H9 (cell line): Measurements from ENCODE around the gene JAKMIP3. TPM values are rescaled to one million over a fixed set of nuclear protein-coding genes. Genes with fewer than 3 reads are reported as not detected.

Source experiments
- DNase-seq: peaks from one replicate; pipeline ENCODE4 v3.0.0-alpha.2; 2017
- H2AFZ ChIP-seq: one replicate; pipeline ENCODE4 v1.6.1; 2013; ENCODE audit warnings: mild to moderate bottlenecking, low read length, control low read depth, moderate library complexity
- H2AK5ac ChIP-seq: 2 replicates; pipeline ENCODE4 v1.6.1; 2013; ENCODE audit warnings: low read length, control low read depth, mixed read lengths; ENCODE audit not compliant: insufficient read length
- H2BK120ac ChIP-seq: one replicate; pipeline ENCODE4 v1.6.1; 2013; ENCODE audit warnings: low read depth, mild to moderate bottlenecking, low read length, control low read depth, inconsistent platforms; ENCODE audit not compliant: poor library complexity, severe bottlenecking
- H2BK12ac ChIP-seq: 2 replicates; pipeline ENCODE4 v1.6.1; 2013; ENCODE audit warnings: low read length, control low read depth, mixed read lengths, low read depth; ENCODE audit not compliant: insufficient read length
- H2BK15ac ChIP-seq: 2 replicates; pipeline ENCODE4 v1.6.1; 2013; ENCODE audit warnings: low read depth, low read length, control low read depth
- H2BK20ac ChIP-seq: one replicate; pipeline ENCODE4 v1.6.1; 2013; ENCODE audit warnings: low read depth, mild to moderate bottlenecking, low read length, control low read depth, inconsistent platforms; ENCODE audit not compliant: poor library complexity, severe bottlenecking
- H2BK5ac ChIP-seq: 2 replicates; pipeline ENCODE4 v1.6.1; 2013; ENCODE audit warnings: low read length, control low read depth, mixed read lengths; ENCODE audit not compliant: insufficient read length
- H3K14ac ChIP-seq: 2 replicates; pipeline ENCODE4 v1.6.1; 2013; ENCODE audit warnings: low read length, control low read depth; ENCODE audit not compliant: insufficient read depth
- H3K18ac ChIP-seq: 2 replicates; pipeline ENCODE4 v1.6.1; 2013; ENCODE audit warnings: low read depth, mild to moderate bottlenecking, mixed read lengths, low read length, control low read depth; ENCODE audit not compliant: insufficient read length
- H3K23ac ChIP-seq: 2 replicates; pipeline ENCODE4 v1.6.1; 2013; ENCODE audit warnings: low read length, control low read depth, mixed read lengths, low read depth; ENCODE audit not compliant: insufficient read length
- H3K23me2 ChIP-seq: 2 replicates; pipeline ENCODE4 v1.6.1; 2013; ENCODE audit warnings: low read depth, mild to moderate bottlenecking, mixed read lengths, low read length, control low read depth; ENCODE audit not compliant: insufficient read length, poor library complexity, severe bottlenecking
- H3K27ac ChIP-seq: 2 replicates; pipeline ENCODE4 v1.5.1; 2013; ENCODE audit warnings: low read length, control low read depth, mixed read lengths, low read depth; ENCODE audit not compliant: insufficient read length
- H3K27me3 ChIP-seq: 2 replicates; pipeline ENCODE4 v1.6.1; 2013; ENCODE audit warnings: low read length, control low read depth, inconsistent platforms; ENCODE audit not compliant: insufficient read depth
- H3K4ac ChIP-seq: 2 replicates; pipeline ENCODE4 v1.6.1; 2013; ENCODE audit warnings: low read depth, mild to moderate bottlenecking, control low read depth, inconsistent platforms, low read length, moderate library complexity
- H3K4me1 ChIP-seq: 2 replicates; pipeline ENCODE4 v1.6.1; 2013; ENCODE audit warnings: low read length, control low read depth, inconsistent platforms; ENCODE audit not compliant: insufficient read depth
- H3K4me2 ChIP-seq: 2 replicates; pipeline ENCODE4 v1.6.1; 2013; ENCODE audit warnings: low read length, control low read depth, mixed read lengths; ENCODE audit not compliant: insufficient read length, insufficient read depth
- H3K56ac ChIP-seq: 2 replicates; pipeline ENCODE4 v1.6.1; 2013; ENCODE audit warnings: low read depth, mild to moderate bottlenecking, mixed read lengths, low read length, control low read depth; ENCODE audit not compliant: insufficient read length
- H3K79me1 ChIP-seq: 2 replicates; pipeline ENCODE4 v1.6.1; 2013; ENCODE audit warnings: low read depth, mild to moderate bottlenecking, moderate library complexity, low read length, control low read depth, inconsistent platforms; ENCODE audit not compliant: insufficient read depth, poor library complexity, severe bottlenecking
- H3K79me2 ChIP-seq: 2 replicates; pipeline ENCODE4 v1.6.1; 2013; ENCODE audit warnings: low read length, control low read depth, inconsistent platforms; ENCODE audit not compliant: insufficient read depth
- H3K9ac ChIP-seq: 2 replicates; pipeline ENCODE4 v1.6.1; 2013; ENCODE audit warnings: low read length, control low read depth, mixed read lengths; ENCODE audit not compliant: insufficient read length; ENCODE audit errors: extremely low read depth
- H3K9me3 ChIP-seq: one replicate; pipeline ENCODE4 v1.6.1; 2013; ENCODE audit warnings: low read depth, low read length, inconsistent platforms; ENCODE audit not compliant: control insufficient read depth
- H3T11ph ChIP-seq: one replicate; pipeline ENCODE4 v1.6.1; 2013; ENCODE audit warnings: mild to moderate bottlenecking, low read length, control low read depth, inconsistent platforms
- H4K20me1 ChIP-seq: one replicate; pipeline ENCODE4 v1.6.1; 2013; ENCODE audit not compliant: control insufficient read depth, insufficient read length, insufficient read depth
- H4K5ac ChIP-seq: 2 replicates; pipeline ENCODE4 v1.6.1; 2013; ENCODE audit warnings: low read depth, mild to moderate bottlenecking, mixed read lengths, low read length, control low read depth; ENCODE audit not compliant: insufficient read length
- H4K8ac ChIP-seq: replicated peaks from 2 replicates; pipeline ENCODE4 v1.6.1; 2013; ENCODE audit warnings: low read length, control low read depth, mixed read lengths, low read depth; ENCODE audit not compliant: insufficient read length
- H4K91ac ChIP-seq: 2 replicates; pipeline ENCODE4 v1.6.1; 2013; ENCODE audit warnings: low read depth, mild to moderate bottlenecking, moderate library complexity, mixed read lengths, low read length, control low read depth; ENCODE audit not compliant: insufficient read length
- H3K27ac Mint-ChIP-seq, 3 experiments: 2 replicates in 2 of 3; 3 replicates in 1 of 3; pipeline ENCODE4 v1.8.0; 2020 to 2021; ENCODE audit warnings: mixed read lengths in 3 of 3, mild to moderate bottlenecking in 1 of 3, moderate library complexity in 1 of 3
- H3K27me3 Mint-ChIP-seq: 2 replicates; pipeline ENCODE4 v1.8.0; 2021; ENCODE audit warnings: low read depth, mild to moderate bottlenecking, moderate library complexity, mixed read lengths
- H3K36me3 Mint-ChIP-seq, 3 experiments: 2 replicates in 2 of 3; 3 replicates in 1 of 3; pipeline ENCODE4 v1.8.0; 2020 to 2021; ENCODE audit warnings: low read depth in 3 of 3, mixed read lengths in 3 of 3; ENCODE audit not compliant: insufficient read depth in 1 of 3
- H3K4me1 Mint-ChIP-seq, 2 experiments: 2 replicates each; pipeline ENCODE4 v1.8.0; 2020; ENCODE audit warnings: mixed read lengths in 2 of 2
- H3K4me3 Mint-ChIP-seq, 2 experiments: 2 replicates in 1 of 2; 3 replicates in 1 of 2; pipeline ENCODE4 v1.8.0; 2020 to 2021; ENCODE audit warnings: mild to moderate bottlenecking in 2 of 2, mixed read lengths in 2 of 2, moderate library complexity in 1 of 2
- H3K9me3 Mint-ChIP-seq, 2 experiments: 2 replicates in 1 of 2; 3 replicates in 1 of 2; pipeline ENCODE4 v1.8.0; 2020; ENCODE audit warnings: mild to moderate bottlenecking in 2 of 2, mixed read lengths in 2 of 2, moderate library complexity in 1 of 2
- WGBS: extraction: QIAGEN DNeasy Blood & Tissue Kit; methylation state at CpG from one replicate; pipeline ENCODE4 v1.1.7; 2013; ENCODE audit warnings: missing lambda C conversion rate, low lambda C conversion rate, mixed read lengths; ENCODE audit not compliant: insufficient read length; ENCODE audit errors: extremely low coverage; 5-methylcytosine and 5-hydroxymethylcytosine counted together
- total RNA-seq: library from RNA; stranded (reverse); gene quantifications from 2 replicates; pipeline ENCODE4 v1.2.1, GENCODE V29; 2021
- TF ChIP-seq, protein P1 (sequence below): fragments of 200-600 bp; sonication (generic); conservative IDR thresholded peaks from 3 replicates; pipeline ENCODE4 v1.8.0; 2021; ENCODE audit warnings: antibody characterized with exemption, mild to moderate bottlenecking

Gene JAKMIP3
- total RNA-seq, 1 experiment from 2014 or later, result 0.50 TPM

DNA sequence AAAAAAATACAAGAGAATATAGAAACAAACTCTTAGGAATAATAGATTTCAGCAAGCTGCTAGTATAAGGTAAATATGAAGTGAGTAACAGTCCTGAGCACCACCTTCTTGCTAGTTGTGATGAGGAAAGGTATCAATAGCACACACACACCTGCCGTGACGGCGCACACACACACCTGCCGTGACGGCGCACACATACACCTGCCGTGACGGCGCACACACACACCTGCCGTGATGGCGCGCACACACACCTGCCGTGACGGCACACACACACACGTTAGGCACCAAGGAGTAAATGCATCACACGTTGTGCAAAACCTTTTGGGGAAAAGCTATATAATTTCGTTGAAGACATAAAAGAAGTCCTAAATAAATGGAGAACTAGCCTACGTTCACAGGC is 4.7 kb upstream of the JAKMIP3 start:
- peaks cover 21 to 22% of the 10 kb centered on the region in 2 experiments for H3K4me1 Mint-ChIP-seq
- H2AFZ ChIP-seq, result no peak overlapping the region
- H2BK12ac ChIP-seq, result no peak overlapping the region
- no peaks in the 10 kb centered on the region for H3K23me2 ChIP-seq
- H3K27me3 Mint-ChIP-seq, result peaks cover 3% of the 10 kb centered on the region; the same call in 1 of the 2 replicates
- H3K9me3 ChIP-seq, result no peaks in the 10 kb centered on the region
- no peaks in the 10 kb centered on the region for H3K79me1 ChIP-seq
- no peak overlapping the region for H3K23ac ChIP-seq
- H4K8ac ChIP-seq, result no peak overlapping the region
- no peak overlapping the region; the same call in 1 of the 2 replicates for H3K14ac ChIP-seq
- H3T11ph ChIP-seq, result no peak overlapping the region
- no peak overlapping the region for H4K5ac ChIP-seq
- H2BK15ac ChIP-seq, result no peak overlapping the region
- H4K91ac ChIP-seq, result no peak overlapping the region
- no peak overlapping the region for H3K56ac ChIP-seq
- no peak overlapping the region for H3K4me2 ChIP-seq
- H3K27me3 ChIP-seq, result no peaks in the 10 kb centered on the region
- H3K18ac ChIP-seq, result no peak overlapping the region
- TF ChIP-seq, protein P1, sequence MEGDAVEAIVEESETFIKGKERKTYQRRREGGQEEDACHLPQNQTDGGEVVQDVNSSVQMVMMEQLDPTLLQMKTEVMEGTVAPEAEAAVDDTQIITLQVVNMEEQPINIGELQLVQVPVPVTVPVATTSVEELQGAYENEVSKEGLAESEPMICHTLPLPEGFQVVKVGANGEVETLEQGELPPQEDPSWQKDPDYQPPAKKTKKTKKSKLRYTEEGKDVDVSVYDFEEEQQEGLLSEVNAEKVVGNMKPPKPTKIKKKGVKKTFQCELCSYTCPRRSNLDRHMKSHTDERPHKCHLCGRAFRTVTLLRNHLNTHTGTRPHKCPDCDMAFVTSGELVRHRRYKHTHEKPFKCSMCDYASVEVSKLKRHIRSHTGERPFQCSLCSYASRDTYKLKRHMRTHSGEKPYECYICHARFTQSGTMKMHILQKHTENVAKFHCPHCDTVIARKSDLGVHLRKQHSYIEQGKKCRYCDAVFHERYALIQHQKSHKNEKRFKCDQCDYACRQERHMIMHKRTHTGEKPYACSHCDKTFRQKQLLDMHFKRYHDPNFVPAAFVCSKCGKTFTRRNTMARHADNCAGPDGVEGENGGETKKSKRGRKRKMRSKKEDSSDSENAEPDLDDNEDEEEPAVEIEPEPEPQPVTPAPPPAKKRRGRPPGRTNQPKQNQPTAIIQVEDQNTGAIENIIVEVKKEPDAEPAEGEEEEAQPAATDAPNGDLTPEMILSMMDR, result no peak
- no peak overlapping the region for H2BK120ac ChIP-seq
- no peak for DNase-seq
- H2AK5ac ChIP-seq, result no peak overlapping the region
- WGBS, result no CpG with 5 or more reads among the region's 18 CpGs
- no peaks in the 10 kb centered on the region for H3K79me2 ChIP-seq
- peaks cover 0 to 3% of the 10 kb centered on the region in 2 experiments; a peak in 2 of 5 replicates for H3K9me3 Mint-ChIP-seq
- no peak overlapping the region for H3K27ac Mint-ChIP-seq
- peaks cover under 1% of the 10 kb centered on the region; the same call in 1 of the 2 replicates for H3K4me1 ChIP-seq
- H3K4me3 Mint-ChIP-seq, result no peak overlapping the region
- no peak overlapping the region for H3K9ac ChIP-seq
- peaks cover 0 to 5% (median 0%) of the 10 kb centered on the region in 3 experiments; a peak in 1 of 7 replicates for H3K36me3 Mint-ChIP-seq
- no peaks in the 10 kb centered on the region for H4K20me1 ChIP-seq
- H2BK20ac ChIP-seq, result no peak overlapping the region
- no peak overlapping the region for H3K4ac ChIP-seq
- no peak overlapping the region for H3K27ac ChIP-seq
- no peak overlapping the region for H2BK5ac ChIP-seq
